ENCODE data around the gene KDM7A.

- TF ChIP-seq CTCF (IDR thresholded peaks at IDR 0.05) (no peak), POLR2A (IDR thresholded peaks at IDR 0.05) (no peak)
These were observed 35.5 kb upstream of the KDM7A start for GRCh38 chr7:140212100-140212881.

All from ovary (tissue), 3 donors.